ENCODE results near the gene ENPP4.
"Not testable (repeated sequence)": the region's sequence is repeated elsewhere in the genome, so short reads cannot be mapped to it uniquely, and the experiment has no call there.

The ENPP4 gene

GRCh38 chr6:46116289-46116688 is 13.5 kb upstream of the ENPP4 start:
- no peaks in the 10 kb centered on the region for H3K27me3 ChIP-seq (ENCODE audit: insufficient read depth, poor library complexity, severe bottlenecking)
- no peaks in the 10 kb centered on the region for H3K4me1 ChIP-seq (ENCODE audit: insufficient read depth, poor library complexity, severe bottlenecking)
- no peaks in the 10 kb centered on the region for H3K36me3 ChIP-seq (ENCODE audit: low read depth)
- DNase-seq (ENCODE audit: low spot score) (no peak), ATAC-seq (ENCODE audit: low read depth) (no peak)
- no peak overlapping the region for H3K4me3 ChIP-seq (ENCODE audit: severe bottlenecking)
- H3K9me3 ChIP-seq (ENCODE audit: severe bottlenecking): no peaks in the 10 kb centered on the region
- TF ChIP-seq CTCF (IDR thresholded peaks at IDR 0.05; ENCODE audit: poor library complexity, severe bottlenecking): no peak
- no peak overlapping the region for H3K27ac ChIP-seq (ENCODE audit: poor library complexity, severe bottlenecking)

- Histone ChIP-seq H3K27ac (ENCODE audit: poor library complexity, severe bottlenecking) (no peak overlapping the region), H3K4me3 (ENCODE audit: severe bottlenecking) (no peak overlapping the region), H3K36me3 (ENCODE audit: low read depth) (no peaks in the 10 kb centered on the region), H3K27me3 (ENCODE audit: insufficient read depth, poor library complexity, severe bottlenecking) (no peaks in the 10 kb centered on the region), H3K9me3 (ENCODE audit: severe bottlenecking) (no peaks in the 10 kb centered on the region), H3K4me1 (ENCODE audit: insufficient read depth, poor library complexity, severe bottlenecking) (no peaks in the 10 kb centered on the region)
- ATAC-seq (ENCODE audit: low read depth): no peak
- DNase-seq (ENCODE audit: low spot score): no peak
- TF ChIP-seq CTCF (IDR thresholded peaks at IDR 0.05; ENCODE audit: poor library complexity, severe bottlenecking): no peak
Measured at GRCh38 chr6:46118157-46118556, 11.6 kb upstream of the ENPP4 start.

- Histone ChIP-seq H3K27me3 (ENCODE audit: insufficient read depth, poor library complexity, severe bottlenecking) (no peaks in the 10 kb centered on the region), H3K27ac (ENCODE audit: poor library complexity, severe bottlenecking) (no peak overlapping the region), H3K4me3 (ENCODE audit: severe bottlenecking) (no peak overlapping the region), H3K4me1 (ENCODE audit: insufficient read depth, poor library complexity, severe bottlenecking) (no peaks in the 10 kb centered on the region), H3K36me3 (ENCODE audit: low read depth) (no peaks in the 10 kb centered on the region), H3K9me3 (ENCODE audit: severe bottlenecking) (no peaks in the 10 kb centered on the region)
- DNase-seq (ENCODE audit: low spot score): no peak
- no peak for ATAC-seq (ENCODE audit: low read depth)
- no peak for TF ChIP-seq CTCF (IDR thresholded peaks at IDR 0.05; ENCODE audit: poor library complexity, severe bottlenecking)
Measured at GRCh38 chr6:46118836-46119235, 11.0 kb upstream of the ENPP4 start.

GRCh38 chr6:46119679-46120078 is 10.1 kb upstream of the ENPP4 start:
- not testable (repeated sequence) for H3K4me3 ChIP-seq (ENCODE audit: severe bottlenecking); H3K9me3 ChIP-seq (ENCODE audit: severe bottlenecking); H3K4me1 ChIP-seq (ENCODE audit: insufficient read depth, poor library complexity, severe bottlenecking); DNase-seq (ENCODE audit: low spot score); H3K27me3 ChIP-seq (ENCODE audit: insufficient read depth, poor library complexity, severe bottlenecking); H3K36me3 ChIP-seq (ENCODE audit: low read depth); ATAC-seq (ENCODE audit: low read depth); H3K27ac ChIP-seq (ENCODE audit: poor library complexity, severe bottlenecking)

- H3K27me3 ChIP-seq (ENCODE audit: insufficient read depth, poor library complexity, severe bottlenecking): no peaks in the 10 kb centered on the region
- no peaks in the 10 kb centered on the region for H3K4me1 ChIP-seq (ENCODE audit: insufficient read depth, poor library complexity, severe bottlenecking)
- no peaks in the 10 kb centered on the region for H3K9me3 ChIP-seq (ENCODE audit: severe bottlenecking)
- no peaks in the 10 kb centered on the region for H3K36me3 ChIP-seq (ENCODE audit: low read depth)
- no peak for TF ChIP-seq CTCF (IDR thresholded peaks at IDR 0.05; ENCODE audit: poor library complexity, severe bottlenecking)
- DNase-seq (ENCODE audit: low spot score) (no peak), ATAC-seq (ENCODE audit: low read depth) (no peak)
- H3K4me3 ChIP-seq (ENCODE audit: severe bottlenecking): no peak overlapping the region
- H3K27ac ChIP-seq (ENCODE audit: poor library complexity, severe bottlenecking): no peak overlapping the region
Measured at GRCh38 chr6:46128476-46128875, 1.3 kb upstream of the ENPP4 start.

Measured in RWPE2 (cell line).